Neural cell (in vitro differentiated cells): ENCODE results near the gene USP48. TPM values are rescaled to one million over a fixed set of nuclear protein-coding genes. Genes with fewer than 3 reads are reported as not detected.

Source experiments
- H2AFZ ChIP-seq: fragments of 200-600, 300-800 bp; sonication (generic), shearing (Covaris generic); 2 replicates; pipeline ENCODE4 v1.6.0; 2014; ENCODE audit warnings: low read depth, mild to moderate bottlenecking, antibody characterized with exemption, low read length, moderate library complexity
- H3F3A ChIP-seq: fragments of 200-600 bp; shearing (Covaris generic); 2 replicates; pipeline ENCODE4 v1.6.1; 2016; ENCODE audit warnings: mild to moderate bottlenecking, moderate library complexity, mixed read lengths, antibody characterized with exemption, low read length; ENCODE audit not compliant: insufficient read depth, poor library complexity, severe bottlenecking
- H3K27ac ChIP-seq: fragments of 200-600, 300-800 bp; sonication (generic), shearing (Covaris generic); 2 replicates; pipeline ENCODE4 v1.5.1; 2014; ENCODE audit warnings: mild to moderate bottlenecking, low read length, moderate library complexity
- H3K27me3 ChIP-seq: fragments of 300-800, 200-600 bp; sonication (generic), shearing (Covaris generic); 2 replicates; pipeline ENCODE4 v1.6.0; 2014; ENCODE audit warnings: mild to moderate bottlenecking, low read depth, low read length, moderate library complexity; ENCODE audit not compliant: insufficient read depth
- H3K36me3 ChIP-seq: fragments of 300-800, 200-600 bp; sonication (generic), shearing (Covaris generic); 2 replicates; pipeline ENCODE4 v1.5.1; 2014; ENCODE audit warnings: mild to moderate bottlenecking, antibody characterized with exemption, low read length, moderate library complexity; ENCODE audit not compliant: insufficient read depth
- H3K4me2 ChIP-seq: fragments of 300-800, 200-600 bp; sonication (generic), shearing (Covaris generic); 2 replicates; pipeline ENCODE4 v1.6.0; 2014; ENCODE audit warnings: mild to moderate bottlenecking, low read length
- H3K4me3 ChIP-seq: fragments of 300-800, 200-600 bp; sonication (generic), shearing (Covaris generic); 2 replicates; pipeline ENCODE4 v1.5.1; 2014; ENCODE audit warnings: mild to moderate bottlenecking, low read length, moderate library complexity
- H3K79me2 ChIP-seq: fragments of 200-600 bp; shearing (Covaris generic); replicated peaks from 2 replicates; pipeline ENCODE4 v1.6.0; 2014; ENCODE audit warnings: mild to moderate bottlenecking, low read length, moderate library complexity; ENCODE audit not compliant: insufficient read depth
- H3K9ac ChIP-seq: fragments of 300-800, 200-600 bp; sonication (generic), shearing (Covaris generic); 2 replicates; pipeline ENCODE4 v1.6.1; 2016; ENCODE audit warnings: mild to moderate bottlenecking, low read length, mixed read lengths
- H3K9me2 ChIP-seq: fragments of 200-600 bp; shearing (Covaris generic); 2 replicates; pipeline ENCODE4 v1.6.1; 2016; ENCODE audit warnings: mild to moderate bottlenecking, low read length, mixed read lengths; ENCODE audit not compliant: insufficient read depth
- H3K9me3 ChIP-seq: fragments of 200-600, 300-800 bp; sonication (generic), shearing (Covaris generic); 2 replicates; pipeline ENCODE4 v1.6.1; 2016; ENCODE audit warnings: mild to moderate bottlenecking, mixed run types, low read length, moderate library complexity, mixed read lengths
- H4K20me1 ChIP-seq: fragments of 200-600 bp; shearing (Covaris generic); 2 replicates; pipeline ENCODE4 v1.6.1; 2016; ENCODE audit warnings: mild to moderate bottlenecking, mixed run types; ENCODE audit not compliant: insufficient read depth
- EP300 ChIP-seq: fragments of 450-650 bp; conservative IDR thresholded peaks from 2 replicates; pipeline ENCODE4 v1.6.1; 2014; ENCODE audit warnings: antibody characterized with exemption, mild to moderate bottlenecking, moderate library complexity; ENCODE audit not compliant: poor library complexity, severe bottlenecking
- EZH2 ChIP-seq: fragments of 200-600, 300-800 bp; shearing (Covaris generic), sonication (generic); IDR thresholded peaks from 2 replicates; pipeline ENCODE4 v1.6.1; 2014; ENCODE audit warnings: antibody characterized with exemption, low read length, borderline replicate concordance, mild to moderate bottlenecking; ENCODE audit not compliant: insufficient read depth, poor library complexity, severe bottlenecking
- MXI1 ChIP-seq: fragments of 450-650 bp; conservative IDR thresholded peaks from 2 replicates; pipeline ENCODE4 v1.6.1; 2014; ENCODE audit warnings: antibody characterized with exemption, mild to moderate bottlenecking; ENCODE audit not compliant: poor library complexity, severe bottlenecking
- POLR2AphosphoS5 ChIP-seq: IDR thresholded peaks from 2 replicates; pipeline ENCODE4 v1.6.1; 2012
- RAD21 ChIP-seq: fragments of 450-650 bp; conservative IDR thresholded peaks from 2 replicates; pipeline ENCODE4 v1.6.1; 2014; ENCODE audit warnings: antibody characterized with exemption, mild to moderate bottlenecking, moderate library complexity
- SMC3 ChIP-seq: fragments of 450-650 bp; conservative IDR thresholded peaks from 2 replicates; pipeline ENCODE4 v1.6.1; 2014; ENCODE audit warnings: antibody characterized with exemption, mild to moderate bottlenecking, moderate library complexity; ENCODE audit not compliant: poor library complexity
- TAF1 ChIP-seq: IDR thresholded peaks from 2 replicates; pipeline ENCODE4 v1.6.1; 2012; ENCODE audit warnings: low read depth
- polyA plus RNA-seq: library from polyadenylated mRNA; depleted of rRNA; stranded (reverse); fragments of >200 nt; gene quantifications from 2 replicates; pipeline ENCODE4 v1.2.3, GENCODE V29; 2014
- TF ChIP-seq, protein P1 (sequence below): fragments of 450-650 bp; IDR thresholded peaks from 2 replicates; pipeline ENCODE4 v1.5.1; 2014; ENCODE audit warnings: antibody characterized with exemption, mild to moderate bottlenecking, moderate library complexity; ENCODE audit not compliant: poor library complexity, severe bottlenecking

Gene USP48
- polyA plus RNA-seq, 1 donor from 2014 or later = 67.2 TPM

DNA sequence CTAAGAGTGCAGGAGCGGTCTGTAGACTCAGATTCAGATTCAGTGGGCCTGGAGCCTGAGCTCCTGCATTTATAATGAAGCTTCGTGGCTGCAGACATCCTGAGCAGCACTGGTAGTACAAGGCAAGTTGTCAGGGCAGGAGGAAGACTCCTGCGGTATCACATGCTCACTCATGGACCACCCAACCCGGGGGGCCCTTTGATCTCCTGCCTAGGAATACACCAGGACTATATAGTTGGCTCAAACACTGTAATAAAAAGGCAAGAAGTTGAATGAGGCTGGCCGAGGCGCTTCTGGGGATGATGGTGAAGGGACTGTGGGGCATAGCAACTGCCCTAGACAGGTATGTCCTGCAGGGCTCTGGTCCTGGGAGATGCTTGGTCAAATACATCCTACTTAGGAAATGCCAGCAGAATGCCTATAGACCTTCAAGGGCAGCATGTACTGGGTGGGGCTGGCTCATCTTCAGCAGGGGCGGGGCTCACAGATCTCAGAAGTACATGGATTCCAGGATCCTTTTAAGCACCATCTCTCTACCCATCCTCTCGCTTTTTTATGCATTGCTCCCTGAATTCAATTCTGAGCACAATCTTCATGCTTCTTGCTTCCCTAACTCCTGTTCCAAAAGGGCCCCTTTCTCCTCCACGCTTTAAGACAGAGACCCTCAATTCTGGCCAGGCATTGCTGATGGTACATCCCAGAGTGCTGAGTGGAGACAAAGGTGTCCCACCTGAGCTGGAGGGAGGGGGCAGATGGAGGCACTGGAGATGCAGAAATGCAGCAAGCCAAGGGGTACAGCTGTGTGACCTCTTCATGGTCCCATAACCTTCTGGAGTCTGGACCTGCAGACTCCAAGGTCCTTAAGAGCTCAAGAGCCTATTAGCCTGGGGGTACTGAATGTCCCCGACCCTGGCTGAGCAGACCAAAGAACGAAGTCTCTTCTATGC, 111.7 kb downstream of the USP48 start:
- H4K20me1 ChIP-seq = no peaks in the 10 kb centered on the region
- H3K4me3 ChIP-seq = no peak overlapping the region
- H3K9me3 ChIP-seq = no peaks in the 10 kb centered on the region
- H3K36me3 ChIP-seq = no peaks in the 10 kb centered on the region
- no peak for TF ChIP-seq MXI1
- TF ChIP-seq EZH2 = no peak
- TF ChIP-seq POLR2AphosphoS5 = no peak
- TF ChIP-seq RAD21 = no peak
- no peak for TF ChIP-seq EP300
- no peak for TF ChIP-seq TAF1
- TF ChIP-seq SMC3 = no peak
- no peak overlapping the region for H3K27ac ChIP-seq
- H2AFZ ChIP-seq = no peak overlapping the region
- no peaks in the 10 kb centered on the region for H3K9me2 ChIP-seq
- H3K9ac ChIP-seq = no peak overlapping the region
- peaks cover 22% of the 10 kb centered on the region for H3K27me3 ChIP-seq
- H3K79me2 ChIP-seq = no peaks in the 10 kb centered on the region
- H3K4me2 ChIP-seq = no peak overlapping the region
- no peaks in the 10 kb centered on the region for H3F3A ChIP-seq

DNA sequence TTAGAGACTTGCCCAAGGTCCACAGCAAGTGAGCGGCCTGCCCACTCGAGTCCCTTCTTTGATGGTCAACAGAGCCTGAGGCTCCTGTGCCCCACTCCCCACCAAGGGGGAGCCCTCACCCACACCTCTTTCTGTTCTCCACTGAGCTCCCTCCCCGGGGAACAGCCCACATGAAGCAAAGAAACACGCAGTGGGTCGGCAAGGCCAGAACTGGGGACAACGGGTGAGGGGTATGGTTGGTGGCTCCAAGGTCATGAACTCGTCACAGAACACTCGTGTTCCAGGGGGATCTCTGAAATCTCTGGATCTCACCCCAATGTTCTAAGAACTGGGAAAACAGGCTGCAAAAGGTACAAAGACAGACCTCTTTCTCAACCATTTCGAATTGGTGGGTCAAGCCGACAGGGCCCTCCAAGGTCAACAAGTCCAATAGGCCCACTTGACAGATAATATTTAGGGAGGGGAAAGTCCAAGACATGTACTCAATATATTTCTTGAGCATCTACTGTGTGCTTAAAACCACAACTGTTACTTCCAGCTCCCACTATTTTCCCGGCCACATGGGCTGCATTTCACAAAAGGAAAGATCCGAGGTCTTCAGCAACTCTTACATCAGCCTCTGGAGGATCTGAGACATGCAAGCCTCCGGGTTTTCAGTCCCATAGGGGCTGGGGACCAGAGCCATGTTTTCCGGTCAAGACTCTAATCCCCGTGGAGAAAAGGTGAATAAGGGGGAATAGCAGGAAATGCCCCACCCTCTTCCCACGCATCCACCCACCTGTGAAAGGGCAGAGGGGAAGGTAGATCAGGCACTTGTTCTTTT, 112.7 kb downstream of the USP48 start:
- no peaks in the 10 kb centered on the region for H3F3A ChIP-seq
- H3K36me3 ChIP-seq = no peaks in the 10 kb centered on the region
- H2AFZ ChIP-seq = no peak overlapping the region
- H4K20me1 ChIP-seq = no peaks in the 10 kb centered on the region
- no peaks in the 10 kb centered on the region for H3K9me3 ChIP-seq
- H3K4me2 ChIP-seq = no peak overlapping the region
- H3K27me3 ChIP-seq = peaks cover 22% of the 10 kb centered on the region
- no peaks in the 10 kb centered on the region for H3K79me2 ChIP-seq
- no peak overlapping the region for H3K4me3 ChIP-seq
- no peak overlapping the region for H3K9ac ChIP-seq
- no peak overlapping the region for H3K27ac ChIP-seq
- TF ChIP-seq EZH2 (no peak), RAD21 (no peak), POLR2AphosphoS5 (no peak), SMC3 (no peak)
- TF ChIP-seq, protein P1, sequence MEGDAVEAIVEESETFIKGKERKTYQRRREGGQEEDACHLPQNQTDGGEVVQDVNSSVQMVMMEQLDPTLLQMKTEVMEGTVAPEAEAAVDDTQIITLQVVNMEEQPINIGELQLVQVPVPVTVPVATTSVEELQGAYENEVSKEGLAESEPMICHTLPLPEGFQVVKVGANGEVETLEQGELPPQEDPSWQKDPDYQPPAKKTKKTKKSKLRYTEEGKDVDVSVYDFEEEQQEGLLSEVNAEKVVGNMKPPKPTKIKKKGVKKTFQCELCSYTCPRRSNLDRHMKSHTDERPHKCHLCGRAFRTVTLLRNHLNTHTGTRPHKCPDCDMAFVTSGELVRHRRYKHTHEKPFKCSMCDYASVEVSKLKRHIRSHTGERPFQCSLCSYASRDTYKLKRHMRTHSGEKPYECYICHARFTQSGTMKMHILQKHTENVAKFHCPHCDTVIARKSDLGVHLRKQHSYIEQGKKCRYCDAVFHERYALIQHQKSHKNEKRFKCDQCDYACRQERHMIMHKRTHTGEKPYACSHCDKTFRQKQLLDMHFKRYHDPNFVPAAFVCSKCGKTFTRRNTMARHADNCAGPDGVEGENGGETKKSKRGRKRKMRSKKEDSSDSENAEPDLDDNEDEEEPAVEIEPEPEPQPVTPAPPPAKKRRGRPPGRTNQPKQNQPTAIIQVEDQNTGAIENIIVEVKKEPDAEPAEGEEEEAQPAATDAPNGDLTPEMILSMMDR = no peak
- H3K9me2 ChIP-seq = no peaks in the 10 kb centered on the region
